HG02759 (cell line): ENCODE measurements around the gene MYBBP1A.
A peak's percentile ranks its signal among the peaks of the same experiment; 100 is the strongest.
"Not testable (repeated sequence)": the region's sequence is repeated elsewhere in the genome, so short reads cannot be mapped to it uniquely, and the experiment has no call there.

Experiments
- ATAC-seq: cut with Tn5 transposase; IDR thresholded peaks from one replicate; pipeline ENCODE4 v1.9.1; 2021; ENCODE audit warnings: mild to moderate bottlenecking, moderate library complexity; ENCODE audit not compliant: unreplicated experiment

MYBBP1A gene, protein sequence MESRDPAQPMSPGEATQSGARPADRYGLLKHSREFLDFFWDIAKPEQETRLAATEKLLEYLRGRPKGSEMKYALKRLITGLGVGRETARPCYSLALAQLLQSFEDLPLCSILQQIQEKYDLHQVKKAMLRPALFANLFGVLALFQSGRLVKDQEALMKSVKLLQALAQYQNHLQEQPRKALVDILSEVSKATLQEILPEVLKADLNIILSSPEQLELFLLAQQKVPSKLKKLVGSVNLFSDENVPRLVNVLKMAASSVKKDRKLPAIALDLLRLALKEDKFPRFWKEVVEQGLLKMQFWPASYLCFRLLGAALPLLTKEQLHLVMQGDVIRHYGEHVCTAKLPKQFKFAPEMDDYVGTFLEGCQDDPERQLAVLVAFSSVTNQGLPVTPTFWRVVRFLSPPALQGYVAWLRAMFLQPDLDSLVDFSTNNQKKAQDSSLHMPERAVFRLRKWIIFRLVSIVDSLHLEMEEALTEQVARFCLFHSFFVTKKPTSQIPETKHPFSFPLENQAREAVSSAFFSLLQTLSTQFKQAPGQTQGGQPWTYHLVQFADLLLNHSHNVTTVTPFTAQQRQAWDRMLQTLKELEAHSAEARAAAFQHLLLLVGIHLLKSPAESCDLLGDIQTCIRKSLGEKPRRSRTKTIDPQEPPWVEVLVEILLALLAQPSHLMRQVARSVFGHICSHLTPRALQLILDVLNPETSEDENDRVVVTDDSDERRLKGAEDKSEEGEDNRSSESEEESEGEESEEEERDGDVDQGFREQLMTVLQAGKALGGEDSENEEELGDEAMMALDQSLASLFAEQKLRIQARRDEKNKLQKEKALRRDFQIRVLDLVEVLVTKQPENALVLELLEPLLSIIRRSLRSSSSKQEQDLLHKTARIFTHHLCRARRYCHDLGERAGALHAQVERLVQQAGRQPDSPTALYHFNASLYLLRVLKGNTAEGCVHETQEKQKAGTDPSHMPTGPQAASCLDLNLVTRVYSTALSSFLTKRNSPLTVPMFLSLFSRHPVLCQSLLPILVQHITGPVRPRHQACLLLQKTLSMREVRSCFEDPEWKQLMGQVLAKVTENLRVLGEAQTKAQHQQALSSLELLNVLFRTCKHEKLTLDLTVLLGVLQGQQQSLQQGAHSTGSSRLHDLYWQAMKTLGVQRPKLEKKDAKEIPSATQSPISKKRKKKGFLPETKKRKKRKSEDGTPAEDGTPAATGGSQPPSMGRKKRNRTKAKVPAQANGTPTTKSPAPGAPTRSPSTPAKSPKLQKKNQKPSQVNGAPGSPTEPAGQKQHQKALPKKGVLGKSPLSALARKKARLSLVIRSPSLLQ (N-terminal part only)

GRCh38 chr17:4554997-4555799, at the start of gene MYBBP1A:
Gene MYBBP1A, minus strand, starts transcription at chr17:4555384. Its CDS starts 60 bp downstream, at chr17:4555324.
- peak; percentile 89 for ATAC-seq

DNA sequence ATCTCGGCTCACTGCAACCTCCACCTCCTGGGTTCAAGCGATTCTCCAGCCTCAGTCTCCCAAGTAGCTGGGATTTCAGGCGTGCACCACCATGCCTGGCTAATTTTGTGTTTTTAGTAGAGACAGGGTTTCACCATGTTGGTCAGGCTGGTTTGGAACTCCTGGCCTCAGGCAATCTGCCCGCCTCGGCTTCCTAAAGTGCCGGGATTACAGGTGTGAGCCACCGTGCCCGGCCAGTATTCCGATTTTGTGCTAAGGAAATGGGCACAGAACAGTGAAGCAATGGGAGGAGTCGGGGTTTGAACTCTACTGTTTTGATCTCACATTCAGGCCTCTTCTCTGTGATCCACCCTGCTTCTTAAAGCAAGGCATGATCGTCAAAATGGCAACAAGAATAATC, 49.6 kb upstream of the MYBBP1A start:
- ATAC-seq: not testable (repeated sequence)

GRCh38 chr17:4604111-4604644, 49.0 kb upstream of the MYBBP1A start:
- ATAC-seq: no peak

DNA sequence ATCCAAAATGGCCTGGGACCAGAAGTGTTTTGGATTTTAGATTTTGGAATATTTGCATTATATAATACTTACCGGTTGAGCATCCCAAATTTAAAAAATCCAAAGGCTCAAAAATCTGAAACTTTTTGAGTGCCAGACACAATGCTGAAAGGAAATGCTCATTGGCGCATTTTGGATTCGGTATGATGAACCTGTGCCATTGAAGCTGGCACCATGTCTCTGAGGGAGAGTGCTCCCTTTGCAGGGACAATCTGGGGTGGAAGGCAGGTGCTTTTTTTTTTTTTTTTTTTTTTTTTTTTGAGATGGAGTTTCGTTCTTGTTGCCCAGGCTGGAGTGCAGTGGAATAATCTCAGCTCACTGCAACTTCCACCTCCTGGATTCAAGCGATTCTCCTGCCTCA, 46.9 kb upstream of the MYBBP1A start:
- ATAC-seq: no peak

GRCh38 chr17:4601326-4601725, 46.1 kb upstream of the MYBBP1A start:
- ATAC-seq: no peak

DNA sequence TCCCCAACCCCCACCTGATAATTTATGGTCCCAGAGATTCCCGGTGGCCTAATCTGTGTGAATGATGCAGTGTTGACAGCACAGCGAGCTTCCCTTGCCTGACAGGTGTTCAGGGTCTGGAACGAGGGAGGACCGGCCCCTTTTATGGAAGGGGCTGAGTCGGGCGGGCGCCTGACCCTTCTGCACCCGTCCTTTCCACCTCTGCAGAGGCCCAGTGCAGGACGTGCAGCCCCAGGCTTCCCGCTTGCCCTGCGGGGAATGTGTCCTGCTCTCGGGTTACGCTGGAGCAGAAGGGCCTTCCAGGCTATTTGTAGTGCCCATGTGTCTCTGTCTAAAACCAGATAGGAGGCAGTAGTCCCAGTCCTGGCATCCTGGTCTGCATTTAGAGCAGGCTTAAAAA, 45.4 kb upstream of the MYBBP1A start:
- ATAC-seq: no peak

DNA sequence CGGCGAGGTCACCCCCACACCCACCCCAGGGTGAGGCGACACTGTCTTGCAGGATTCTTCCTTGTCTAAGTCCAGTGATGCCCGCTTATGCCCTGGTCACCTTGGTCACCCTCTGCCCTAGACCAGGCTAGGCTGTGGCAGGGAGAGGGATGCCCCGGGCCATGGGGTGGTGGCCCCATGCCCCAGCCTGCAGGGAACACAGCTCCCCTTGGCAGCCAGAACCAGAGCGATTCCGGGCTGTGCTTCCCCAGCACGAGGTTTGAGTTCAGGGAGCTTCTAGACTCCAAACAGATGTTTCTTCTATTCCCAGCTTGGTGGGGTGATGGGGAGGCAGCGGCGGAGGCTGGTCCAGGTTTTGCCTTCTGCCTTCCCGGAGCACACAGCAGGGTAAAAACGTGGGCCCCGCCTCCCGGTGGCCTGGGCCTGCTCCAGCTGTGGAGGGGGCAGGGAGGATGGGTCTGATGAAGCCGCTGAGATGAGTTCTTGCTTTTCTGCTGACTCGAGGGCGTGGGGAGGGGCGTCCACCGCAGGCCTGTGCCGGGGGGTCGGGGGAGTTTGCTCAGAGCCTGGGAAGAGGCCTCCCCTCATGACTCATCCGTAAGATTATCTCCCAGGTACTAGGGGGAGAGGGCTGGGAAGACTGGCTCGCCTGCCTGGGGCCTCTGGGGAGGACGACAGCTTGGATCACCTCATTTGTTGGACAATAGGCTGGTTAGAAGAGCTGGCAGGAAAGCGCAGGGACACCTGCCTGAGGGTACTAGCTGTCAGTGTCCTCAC, 44.5 kb upstream of the MYBBP1A start:
- no peak for ATAC-seq

GRCh38 chr17:4598776-4599504, 43.8 kb upstream of the MYBBP1A start:
- ATAC-seq: no peak

DNA sequence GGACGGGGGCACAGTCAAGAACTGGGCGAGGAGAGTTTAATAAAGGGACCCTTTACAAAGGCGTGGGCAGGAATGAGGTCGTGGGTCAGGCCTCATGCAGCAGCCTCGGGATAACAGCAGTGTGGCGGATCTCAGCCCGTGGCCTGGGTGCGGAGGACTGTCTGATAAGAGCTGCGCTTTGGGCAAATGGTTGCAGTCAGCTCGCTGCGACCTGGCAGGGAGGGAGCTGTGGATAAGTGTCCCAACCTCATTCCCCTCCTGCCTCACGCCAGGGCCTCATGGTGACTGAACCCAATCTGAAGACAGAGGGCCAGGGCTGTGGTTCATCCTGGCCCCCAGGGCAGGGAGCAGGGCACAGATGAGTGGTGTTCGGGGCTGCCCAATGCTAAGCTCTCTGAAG, 42.8 kb upstream of the MYBBP1A start:
- ATAC-seq: no peak

GRCh38 chr17:4596636-4597380, 41.6 kb upstream of the MYBBP1A start:
- ATAC-seq: no peak

DNA sequence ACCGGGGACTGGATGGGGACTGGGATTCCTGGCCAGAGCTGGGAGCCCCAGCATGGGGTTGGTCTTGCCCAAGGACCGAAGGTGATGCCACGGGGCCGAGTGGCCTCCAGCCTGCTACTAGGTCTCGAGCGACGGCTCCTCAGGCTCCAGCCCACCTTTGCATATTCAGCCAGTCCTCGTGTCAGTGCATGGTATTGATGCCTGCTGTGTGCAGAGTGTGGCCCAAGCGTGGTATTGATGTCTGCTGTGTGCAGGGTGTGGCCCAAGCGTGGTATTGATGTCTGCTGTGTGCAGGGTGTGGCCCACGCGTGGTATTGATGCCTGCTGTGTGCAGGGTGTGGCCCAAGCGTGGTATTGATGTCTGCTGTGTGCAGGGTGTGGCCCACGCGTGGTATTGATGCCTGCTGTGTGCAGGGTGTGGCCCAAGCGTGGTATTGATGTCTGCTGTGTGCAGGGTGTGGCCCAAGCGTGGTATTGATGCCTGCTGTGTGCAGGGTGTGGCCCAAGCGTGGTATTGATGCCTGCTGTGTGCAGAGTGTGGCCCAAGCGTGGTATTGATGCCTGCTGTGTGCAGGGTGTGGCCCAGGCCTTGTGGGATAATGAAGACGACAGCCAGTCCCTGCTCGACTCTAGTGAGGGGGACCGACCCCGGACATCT, 40.6 kb upstream of the MYBBP1A start:
- not testable (repeated sequence) for ATAC-seq

DNA sequence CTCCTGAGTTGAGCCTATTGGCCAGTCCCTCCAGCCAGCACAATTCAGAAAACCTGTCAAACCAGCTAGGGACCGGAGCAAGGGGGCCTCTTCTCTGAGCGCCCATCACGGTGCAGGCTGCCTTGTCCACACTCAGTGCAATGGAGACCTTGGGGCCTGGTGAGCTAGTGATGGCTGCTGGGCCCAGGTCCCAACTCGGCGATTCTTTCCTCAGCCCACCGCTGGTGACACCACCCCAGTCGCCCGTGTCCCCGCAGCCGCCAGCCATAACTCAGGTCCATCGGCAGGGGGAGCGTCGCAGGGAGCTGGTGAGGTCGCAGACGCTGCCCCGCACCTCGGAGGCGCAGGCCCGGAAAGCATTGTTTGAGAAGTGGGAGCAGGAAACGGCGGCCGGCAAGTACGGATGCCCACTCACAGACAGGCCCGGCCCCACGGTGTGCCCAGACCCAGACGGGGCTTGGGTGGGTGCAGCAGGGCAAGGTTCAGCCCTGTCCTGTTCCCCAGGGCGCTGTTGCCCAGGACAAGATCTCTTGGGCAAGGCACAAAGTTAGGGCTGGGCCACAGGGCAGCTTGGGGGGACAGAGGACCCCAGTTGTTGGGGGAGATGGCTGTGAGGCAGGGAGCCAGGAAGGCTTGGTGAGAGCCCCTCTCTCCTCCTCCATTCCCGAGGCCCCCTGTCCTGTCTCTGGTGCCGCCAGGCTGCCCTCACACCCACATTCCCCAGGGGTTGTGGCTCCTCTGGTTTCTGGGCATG, 39.9 kb upstream of the MYBBP1A start:
- no peak for ATAC-seq

DNA sequence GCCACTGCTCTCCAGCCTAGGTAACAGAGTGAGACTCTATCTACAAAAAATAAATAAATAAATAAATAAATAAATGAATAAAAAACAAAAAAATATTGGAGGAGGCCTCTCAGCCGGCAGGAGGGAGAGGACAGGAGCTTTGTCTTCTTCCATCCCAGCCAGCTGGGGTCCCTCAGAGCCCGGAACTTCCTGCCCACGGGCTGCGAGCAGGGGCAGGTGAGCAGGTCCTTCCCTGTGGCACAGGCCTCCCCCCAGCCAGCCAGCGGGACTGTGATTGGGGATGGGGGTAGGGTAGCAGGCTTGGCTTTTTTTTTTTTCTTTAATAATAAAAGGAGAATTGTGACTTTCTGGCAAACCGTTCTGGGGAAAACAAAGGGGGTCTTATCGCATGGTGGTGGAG, 39.2 kb upstream of the MYBBP1A start:
- ATAC-seq: no peak

GRCh38 chr17:4593021-4593421, 37.8 kb upstream of the MYBBP1A start:
- no peak for ATAC-seq

DNA sequence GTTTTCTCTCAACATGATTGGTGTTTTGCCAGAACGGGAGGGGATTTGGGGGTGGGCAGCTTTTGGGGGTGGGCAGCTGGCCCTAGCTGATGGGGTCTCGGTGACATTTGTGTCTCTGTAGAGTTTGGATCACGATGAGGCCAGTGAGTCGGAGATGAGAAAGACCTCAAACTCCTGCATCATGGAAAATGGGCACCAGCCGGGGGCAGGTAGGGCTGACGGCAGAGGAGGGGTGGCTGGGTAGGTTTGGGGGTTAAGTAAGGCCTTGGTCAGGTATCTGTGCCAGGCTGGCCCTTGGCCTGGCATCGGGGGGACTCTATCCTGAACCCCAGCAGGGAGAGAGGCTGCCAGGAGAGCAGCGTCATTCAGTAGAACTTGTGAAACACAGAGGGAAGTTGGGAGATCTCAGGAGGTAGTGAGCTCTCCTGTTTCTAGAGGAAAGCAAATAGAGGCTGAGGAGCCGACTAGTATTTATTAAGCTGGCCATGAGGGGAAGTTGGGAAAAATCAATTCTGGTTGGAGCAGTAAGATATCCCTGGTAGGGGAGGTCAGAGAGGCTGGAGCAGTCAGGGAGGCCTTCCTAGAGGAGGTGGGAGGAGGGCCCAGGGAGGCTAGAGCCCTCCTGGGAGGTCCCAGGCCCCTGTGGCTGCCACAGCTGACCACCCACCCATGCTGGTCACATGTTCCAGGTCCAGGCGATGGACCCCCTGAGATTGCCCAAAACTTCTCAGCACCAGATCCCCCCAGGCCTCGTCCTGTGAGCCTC, 37.2 kb upstream of the MYBBP1A start:
- ATAC-seq: no peak

DNA sequence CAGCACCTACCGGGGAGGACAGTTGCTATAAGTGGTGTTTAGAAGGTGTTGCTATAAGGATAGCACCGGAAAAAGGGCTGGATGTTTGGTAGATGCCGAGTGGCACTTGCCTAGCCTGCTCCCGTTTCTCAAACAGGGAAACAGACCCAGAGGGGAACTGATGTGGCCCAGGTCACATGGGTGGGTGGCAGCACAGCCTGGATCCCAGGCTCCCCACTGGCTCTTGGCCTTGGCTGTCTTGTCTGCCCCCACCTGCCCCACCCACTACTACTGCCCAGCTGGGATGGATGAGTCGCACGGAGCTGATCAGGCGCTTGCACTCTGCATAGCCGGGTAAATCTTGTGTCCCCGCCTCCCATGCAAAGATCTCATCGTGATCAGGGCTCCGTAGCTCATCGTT, 36.3 kb upstream of the MYBBP1A start:
- no peak for ATAC-seq
